ENCODE results near the gene LSM12.

LSM12 gene

GRCh38 chr17:43988301-43988700, 78.2 kb downstream of the LSM12 start:
- DNase-seq (ENCODE audit: low read depth): no peak
- no peak overlapping the region for H3K4me3 ChIP-seq (ENCODE audit: low read length)
- no peak for TF ChIP-seq CTCF (conservative IDR thresholded peaks at IDR 0.05; ENCODE audit: low read depth, low read length)

GRCh38 chr17:43987131-43988021, 79.1 kb downstream of the LSM12 start:
- no peak overlapping the region for H3K4me3 ChIP-seq (ENCODE audit: low read length)
- TF ChIP-seq CTCF (conservative IDR thresholded peaks at IDR 0.05; ENCODE audit: low read depth, low read length): no peak
- DNase-seq (ENCODE audit: low read depth): no peak

GRCh38 chr17:43986225-43986981, 80.1 kb downstream of the LSM12 start:
- no peak for TF ChIP-seq CTCF (conservative IDR thresholded peaks at IDR 0.05; ENCODE audit: low read depth, low read length)
- no peak overlapping the region for H3K4me3 ChIP-seq (ENCODE audit: low read length)
- no peak for DNase-seq (ENCODE audit: low read depth)

GRCh38 chr17:43984521-43984920, 82.0 kb downstream of the LSM12 start:
- no peak for DNase-seq (ENCODE audit: low read depth)
- TF ChIP-seq CTCF (conservative IDR thresholded peaks at IDR 0.05; ENCODE audit: low read depth, low read length): no peak
- no peak overlapping the region for H3K4me3 ChIP-seq (ENCODE audit: low read length)
